Measurements from ENCODE around the gene MAPK8.
A peak's percentile ranks its signal among the peaks of the same experiment; 100 is the strongest.
"Not testable (repeated sequence)": the region's sequence is repeated elsewhere in the genome, so short reads cannot be mapped to it uniquely, and the experiment has no call there.

The MAPK8 gene

DNA sequence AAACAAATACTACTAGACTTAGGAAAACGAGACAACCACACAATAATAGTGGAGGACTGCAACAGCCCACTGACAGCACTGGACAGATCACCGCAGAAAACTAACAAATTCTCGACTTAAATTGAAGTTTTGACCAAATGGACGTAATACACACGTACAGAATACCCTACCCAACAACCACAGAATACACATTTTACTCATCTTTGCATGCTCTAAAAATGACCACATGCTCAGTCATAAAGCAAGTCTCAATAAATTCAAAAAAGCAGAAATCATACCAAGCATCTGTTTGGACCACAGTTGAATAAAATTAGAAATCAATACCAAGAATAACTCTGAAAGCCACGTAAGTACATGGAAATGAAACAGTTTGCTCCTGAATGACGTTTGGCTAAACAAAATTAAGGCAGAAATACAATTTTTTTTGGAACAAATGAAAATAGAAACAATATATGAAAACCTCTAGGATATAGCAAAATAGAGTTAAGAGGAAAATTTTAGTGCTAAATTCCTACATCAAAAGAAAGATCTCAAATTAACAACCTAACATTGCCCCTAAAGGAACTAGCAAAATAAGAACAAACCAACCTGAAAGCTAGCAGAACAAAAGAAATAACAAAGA lies 30.6 kb downstream of the MAPK8 start:
- no peak for TF ChIP-seq ZFX (IDR thresholded peaks at IDR 0.05)

DNA sequence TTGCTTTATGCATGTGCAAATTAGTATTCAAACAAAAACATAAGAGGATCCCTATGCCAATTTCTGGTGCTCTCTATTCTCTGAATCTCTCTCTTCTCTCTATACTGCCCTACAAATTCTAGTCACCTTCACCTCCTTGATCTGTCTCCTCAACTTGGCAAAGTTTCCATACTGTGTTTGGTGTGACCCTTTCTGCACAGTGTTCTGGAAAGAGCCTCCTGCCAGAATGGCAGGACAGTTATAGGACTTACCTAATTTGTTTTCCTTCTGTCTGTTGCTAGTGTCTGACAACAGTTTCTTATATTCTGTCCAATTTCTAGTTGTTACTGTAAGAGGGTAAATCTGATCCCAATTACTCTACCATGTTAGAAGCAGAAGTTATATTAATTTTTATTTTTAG lies 34.3 kb downstream of the MAPK8 start:
- no peak for TF ChIP-seq ZFX (IDR thresholded peaks at IDR 0.05)
- TF ChIP-seq, protein P1, sequence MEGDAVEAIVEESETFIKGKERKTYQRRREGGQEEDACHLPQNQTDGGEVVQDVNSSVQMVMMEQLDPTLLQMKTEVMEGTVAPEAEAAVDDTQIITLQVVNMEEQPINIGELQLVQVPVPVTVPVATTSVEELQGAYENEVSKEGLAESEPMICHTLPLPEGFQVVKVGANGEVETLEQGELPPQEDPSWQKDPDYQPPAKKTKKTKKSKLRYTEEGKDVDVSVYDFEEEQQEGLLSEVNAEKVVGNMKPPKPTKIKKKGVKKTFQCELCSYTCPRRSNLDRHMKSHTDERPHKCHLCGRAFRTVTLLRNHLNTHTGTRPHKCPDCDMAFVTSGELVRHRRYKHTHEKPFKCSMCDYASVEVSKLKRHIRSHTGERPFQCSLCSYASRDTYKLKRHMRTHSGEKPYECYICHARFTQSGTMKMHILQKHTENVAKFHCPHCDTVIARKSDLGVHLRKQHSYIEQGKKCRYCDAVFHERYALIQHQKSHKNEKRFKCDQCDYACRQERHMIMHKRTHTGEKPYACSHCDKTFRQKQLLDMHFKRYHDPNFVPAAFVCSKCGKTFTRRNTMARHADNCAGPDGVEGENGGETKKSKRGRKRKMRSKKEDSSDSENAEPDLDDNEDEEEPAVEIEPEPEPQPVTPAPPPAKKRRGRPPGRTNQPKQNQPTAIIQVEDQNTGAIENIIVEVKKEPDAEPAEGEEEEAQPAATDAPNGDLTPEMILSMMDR (conservative IDR thresholded peaks at IDR 0.05): no peak

More for the DNA sequence above, 30.6 kb downstream of the MAPK8 start:
- H3K27ac ChIP-seq: no peak overlapping the region

DNA sequence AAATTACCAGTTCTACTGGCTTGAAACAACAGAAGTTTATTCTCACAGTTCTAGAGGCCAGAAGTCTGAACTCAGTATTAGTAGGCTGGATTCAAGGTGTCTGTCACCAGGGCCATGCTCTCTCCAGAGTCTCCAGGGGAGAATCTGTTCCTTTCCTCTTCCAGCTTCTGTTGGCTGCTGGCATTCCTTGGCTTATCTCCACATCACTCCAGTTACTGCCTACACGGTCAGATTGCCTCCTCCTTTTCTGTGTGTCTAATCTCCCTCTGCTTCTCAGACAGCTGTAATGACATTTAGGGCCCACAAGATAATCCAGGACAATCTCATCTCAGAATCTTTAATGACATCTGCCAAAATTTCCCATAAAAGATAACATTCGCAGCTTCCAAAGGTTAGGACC lies 36.6 kb downstream of the MAPK8 start:
- TF ChIP-seq, protein P1 (conservative IDR thresholded peaks at IDR 0.05): no peak
- no peak for TF ChIP-seq ZFX (IDR thresholded peaks at IDR 0.05)
- H3K27ac ChIP-seq: no peak overlapping the region

More for the DNA sequence above, 34.3 kb downstream of the MAPK8 start:
- H3K27ac ChIP-seq: no peak overlapping the region

DNA sequence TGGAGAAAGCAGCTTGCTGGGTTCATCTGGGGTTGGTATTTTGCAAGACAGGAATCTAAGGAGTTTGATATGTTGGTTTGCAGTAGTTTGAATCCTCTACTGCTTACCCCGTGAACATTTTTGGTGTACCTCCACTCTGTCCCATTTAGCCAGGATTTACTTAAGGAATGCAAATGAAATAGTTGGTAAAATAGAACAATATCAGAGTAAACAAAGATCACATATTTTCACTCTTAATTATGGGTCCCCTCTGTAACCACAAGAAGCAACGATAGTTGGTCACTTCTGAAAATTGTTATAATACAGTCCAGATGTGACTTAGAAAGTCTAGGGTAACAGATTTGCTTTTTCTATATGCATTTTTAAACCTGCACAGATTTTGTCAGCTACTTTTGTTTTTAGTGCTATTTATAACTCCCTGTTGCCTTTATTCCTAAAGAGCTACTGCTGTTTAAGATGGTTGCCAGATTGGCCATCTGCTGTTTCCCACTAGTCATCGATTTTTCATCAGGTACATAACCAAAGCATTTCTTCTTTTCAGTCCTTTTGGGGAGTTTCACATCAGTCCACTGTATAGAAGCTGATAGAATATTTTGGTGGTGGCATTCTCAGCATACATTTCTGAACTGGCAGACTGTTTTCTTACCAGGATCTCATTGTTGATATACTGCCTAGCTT lies 37.6 kb downstream of the MAPK8 start:
- TF ChIP-seq, protein P1 (conservative IDR thresholded peaks at IDR 0.05): no peak
- no peak for TF ChIP-seq ZFX (IDR thresholded peaks at IDR 0.05)
- no peak overlapping the region for H3K27ac ChIP-seq

DNA sequence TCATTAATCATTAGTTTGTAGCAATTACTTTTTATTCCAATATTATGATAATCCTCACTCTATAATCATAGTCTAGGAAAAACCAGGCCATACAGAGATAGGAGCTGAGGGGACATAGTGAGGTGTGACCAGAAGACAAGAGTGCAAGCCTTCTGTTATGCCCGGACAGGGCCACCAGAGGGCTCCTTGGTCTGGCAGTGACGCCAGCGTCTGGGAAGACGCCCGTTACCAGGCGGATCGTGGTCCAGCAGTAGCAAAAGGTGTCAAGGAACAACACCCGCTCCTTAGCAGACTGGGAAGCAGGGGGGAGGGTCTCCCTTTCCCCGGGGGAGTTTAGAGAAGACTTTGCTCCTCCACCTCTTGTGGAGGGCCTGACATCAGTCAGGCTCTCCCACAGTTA lies 39.8 kb downstream of the MAPK8 start:
- H3K27ac ChIP-seq: not testable (repeated sequence)
- TF ChIP-seq, protein P1 (conservative IDR thresholded peaks at IDR 0.05): peak; percentile 26; the same call in 1 of the 2 replicates

DNA sequence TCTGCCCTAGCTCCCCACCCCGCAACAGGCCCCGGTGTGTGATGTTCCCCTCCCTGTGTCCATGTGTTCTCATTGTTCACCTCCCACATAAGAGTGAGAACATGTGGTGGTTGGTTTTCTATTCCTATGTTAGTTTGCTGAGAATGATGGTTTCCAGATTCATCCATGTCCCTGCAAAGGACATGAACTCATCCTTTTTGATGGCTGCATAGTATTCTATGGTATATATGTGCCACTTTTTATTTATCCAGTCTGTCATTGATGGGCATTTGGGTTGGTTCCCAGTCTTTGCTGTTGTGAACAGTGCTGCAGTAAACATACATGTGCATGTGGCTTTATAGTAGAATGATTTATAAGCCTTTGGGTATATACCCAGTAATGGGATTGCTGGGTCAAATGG lies 41.1 kb downstream of the MAPK8 start:
- not testable (repeated sequence) for H3K27ac ChIP-seq

DNA sequence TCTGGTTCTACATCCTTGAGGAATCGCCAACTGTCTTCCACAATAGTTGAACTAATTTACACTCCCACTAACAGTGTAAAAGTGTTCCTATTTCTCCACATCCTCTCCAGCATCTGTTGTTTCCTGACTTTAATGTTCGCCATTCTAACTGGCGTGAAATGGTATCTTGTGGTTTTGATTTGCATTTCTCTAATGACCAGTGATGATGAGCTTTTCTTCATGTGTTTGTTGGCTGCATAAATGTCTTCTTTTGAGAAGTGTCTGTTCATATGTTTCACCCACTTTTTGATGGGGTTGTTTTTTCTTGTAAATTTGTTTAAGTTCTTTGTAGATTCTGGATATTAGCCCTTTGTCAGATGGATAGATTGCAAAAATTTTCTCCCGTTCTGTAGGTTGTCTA lies 41.5 kb downstream of the MAPK8 start:
- not testable (repeated sequence) for H3K27ac ChIP-seq

DNA sequence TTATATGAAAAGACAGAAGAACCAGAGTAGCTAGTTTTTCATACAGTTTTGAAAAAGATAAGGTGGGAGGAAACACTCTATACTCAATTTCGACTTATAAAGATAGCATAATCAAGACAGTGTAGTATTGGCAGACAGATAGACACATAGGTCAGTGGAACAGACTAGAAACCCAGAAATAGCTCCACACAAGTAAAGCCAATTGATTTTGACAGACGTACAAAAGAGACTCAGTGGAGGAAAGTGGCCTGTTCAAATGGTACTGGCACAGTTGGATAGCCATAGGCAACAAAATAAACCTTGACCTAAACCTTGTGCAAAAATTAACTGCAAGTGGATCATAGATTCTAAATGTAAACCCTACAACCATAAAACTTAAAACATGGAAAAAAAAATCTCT lies 46.8 kb downstream of the MAPK8 start:
- H3K27ac ChIP-seq: no peak overlapping the region
- no peak for TF ChIP-seq ZFX (IDR thresholded peaks at IDR 0.05)
- TF ChIP-seq, protein P1 (conservative IDR thresholded peaks at IDR 0.05): no peak

DNA sequence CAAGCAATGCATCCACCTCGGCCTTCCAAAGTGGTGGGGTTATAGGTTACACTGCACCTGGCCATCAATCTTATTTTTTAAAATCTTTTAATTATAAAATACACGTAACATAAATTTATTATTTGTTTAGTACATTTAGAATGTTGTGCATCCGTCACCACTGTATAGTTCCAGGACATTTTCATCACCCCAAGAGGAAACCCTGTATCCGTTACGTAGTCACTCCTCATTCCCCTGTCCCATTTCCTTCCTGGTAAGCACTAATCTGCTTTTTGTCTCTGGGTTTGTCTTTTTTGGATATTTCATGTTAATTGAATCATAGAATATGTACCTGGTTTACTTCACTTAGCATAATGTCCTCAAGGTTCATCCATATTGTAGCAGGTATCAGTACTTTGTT lies 51.2 kb downstream of the MAPK8 start:
- H3K27ac ChIP-seq: no peak overlapping the region
- TF ChIP-seq ZFX (IDR thresholded peaks at IDR 0.05): no peak
